Mucosa of stomach (tissue), 1 donor: ENCODE measurements around the gene NBL1.

Source experiments
- H3K27me3 ChIP-seq: one replicate; pipeline ENCODE4 v1.7.0; 2013; ENCODE audit warnings: mild to moderate bottlenecking, low read length; ENCODE audit not compliant: control insufficient read depth, insufficient read depth
- H3K36me3 ChIP-seq: one replicate; pipeline ENCODE4 v1.7.0; 2013; ENCODE audit warnings: low read length; ENCODE audit not compliant: control insufficient read depth, insufficient read depth
- H3K4me1 ChIP-seq: one replicate; pipeline ENCODE4 v1.7.0; 2013; ENCODE audit warnings: mild to moderate bottlenecking, low read length; ENCODE audit not compliant: control insufficient read depth, insufficient read depth
- H3K4me3 ChIP-seq: one replicate; pipeline ENCODE4 v1.7.0; 2013; ENCODE audit warnings: low read length
- H3K9ac ChIP-seq: one replicate; pipeline ENCODE4 v1.7.0; 2013; ENCODE audit warnings: mild to moderate bottlenecking, low read length, moderate library complexity
- H3K9me3 ChIP-seq: one replicate; pipeline ENCODE4 v1.7.0; 2013; ENCODE audit warnings: mild to moderate bottlenecking, low read length, moderate library complexity; ENCODE audit not compliant: control insufficient read depth
- donor health status: Pancreatic carcinoma.

The NBL1 gene

DNA sequence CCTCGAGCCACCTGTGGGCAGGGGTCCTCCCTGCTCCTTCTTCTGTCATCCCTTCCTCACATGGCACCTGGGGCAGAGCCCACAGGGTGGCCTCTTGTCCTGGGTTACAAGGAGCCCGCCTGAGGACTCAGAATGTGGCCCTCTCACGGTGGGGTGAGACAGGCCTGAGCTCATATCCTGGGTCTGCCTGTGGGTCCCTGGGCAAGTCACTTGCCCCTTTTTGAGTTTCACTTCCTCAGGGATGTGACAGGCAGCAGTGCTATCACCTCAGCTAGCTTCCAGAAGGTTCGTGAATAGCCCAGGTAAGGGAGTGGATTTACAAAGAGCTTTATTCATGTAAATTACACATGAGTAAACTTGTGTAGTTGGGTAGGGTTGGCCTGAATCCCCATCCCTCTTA lies 54.1 kb downstream of the NBL1 start:
- Histone ChIP-seq H3K36me3 (peaks cover 8% of the 10 kb centered on the region), H3K9me3 (no peaks in the 10 kb centered on the region), H3K9ac (no peak overlapping the region), H3K4me1 (no peaks in the 10 kb centered on the region), H3K4me3 (no peak overlapping the region), H3K27me3 (no peaks in the 10 kb centered on the region)

DNA sequence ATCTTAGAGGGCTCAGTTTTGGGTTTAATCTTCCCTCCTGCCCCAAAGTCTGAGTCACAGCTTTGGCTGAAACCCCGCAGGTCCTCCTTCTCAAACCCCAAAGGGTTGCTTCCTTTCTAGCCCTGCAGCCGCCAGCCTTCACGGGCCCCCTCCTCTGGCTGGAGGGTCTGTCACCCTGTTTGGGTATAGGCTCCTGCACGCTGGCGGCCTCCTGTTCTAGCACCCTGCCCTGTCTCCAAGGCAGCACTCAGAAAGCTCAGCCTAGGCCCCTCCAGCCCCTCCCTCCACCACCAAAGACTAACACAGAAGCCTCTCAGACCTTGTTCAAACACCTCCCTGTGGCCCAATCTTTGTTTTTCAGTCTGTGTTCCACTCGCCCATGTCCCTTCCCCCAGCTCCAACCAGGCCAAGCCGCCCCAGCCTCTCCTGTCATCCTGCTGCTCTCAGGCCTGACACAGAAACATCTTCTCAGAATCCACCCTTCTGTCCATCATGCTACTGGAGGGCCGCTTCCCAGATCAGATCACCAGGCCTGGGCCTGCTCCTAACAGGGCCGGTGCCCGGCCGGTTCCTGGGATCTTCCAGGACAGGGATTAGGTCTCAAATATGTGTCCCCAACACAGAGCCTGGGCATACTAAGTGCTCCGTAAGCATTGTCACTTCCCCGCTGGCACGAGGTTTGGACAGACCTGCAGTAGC lies 56.1 kb downstream of the NBL1 start:
- Histone ChIP-seq H3K9ac (no peak overlapping the region), H3K9me3 (no peaks in the 10 kb centered on the region), H3K36me3 (no peaks in the 10 kb centered on the region), H3K27me3 (no peaks in the 10 kb centered on the region), H3K4me1 (no peaks in the 10 kb centered on the region), H3K4me3 (no peak overlapping the region)

DNA sequence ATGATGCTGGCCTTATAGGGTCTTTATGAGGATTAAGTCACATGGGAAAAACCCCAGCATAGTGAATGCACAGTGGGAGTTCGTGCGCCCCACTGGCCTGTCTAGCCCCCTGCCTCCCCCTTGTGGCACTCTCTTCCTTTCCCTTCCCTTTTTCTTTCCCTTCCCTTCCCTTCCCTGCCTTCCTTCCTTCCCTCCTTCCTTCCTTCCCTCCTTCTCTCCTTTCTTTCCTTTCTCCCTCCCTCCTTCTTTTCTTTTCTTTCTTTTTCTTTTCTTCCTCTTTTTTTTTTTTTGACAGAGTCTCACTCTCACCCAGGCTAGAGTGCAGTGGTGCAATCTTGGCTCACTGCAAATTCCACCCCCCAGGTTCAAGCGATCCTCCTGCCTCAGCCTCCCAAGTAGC lies 59.2 kb downstream of the NBL1 start:
- Histone ChIP-seq H3K36me3 (no peaks in the 10 kb centered on the region), H3K4me3 (no peak overlapping the region), H3K27me3 (no peaks in the 10 kb centered on the region), H3K9me3 (no peaks in the 10 kb centered on the region), H3K9ac (no peak overlapping the region), H3K4me1 (no peaks in the 10 kb centered on the region)

DNA sequence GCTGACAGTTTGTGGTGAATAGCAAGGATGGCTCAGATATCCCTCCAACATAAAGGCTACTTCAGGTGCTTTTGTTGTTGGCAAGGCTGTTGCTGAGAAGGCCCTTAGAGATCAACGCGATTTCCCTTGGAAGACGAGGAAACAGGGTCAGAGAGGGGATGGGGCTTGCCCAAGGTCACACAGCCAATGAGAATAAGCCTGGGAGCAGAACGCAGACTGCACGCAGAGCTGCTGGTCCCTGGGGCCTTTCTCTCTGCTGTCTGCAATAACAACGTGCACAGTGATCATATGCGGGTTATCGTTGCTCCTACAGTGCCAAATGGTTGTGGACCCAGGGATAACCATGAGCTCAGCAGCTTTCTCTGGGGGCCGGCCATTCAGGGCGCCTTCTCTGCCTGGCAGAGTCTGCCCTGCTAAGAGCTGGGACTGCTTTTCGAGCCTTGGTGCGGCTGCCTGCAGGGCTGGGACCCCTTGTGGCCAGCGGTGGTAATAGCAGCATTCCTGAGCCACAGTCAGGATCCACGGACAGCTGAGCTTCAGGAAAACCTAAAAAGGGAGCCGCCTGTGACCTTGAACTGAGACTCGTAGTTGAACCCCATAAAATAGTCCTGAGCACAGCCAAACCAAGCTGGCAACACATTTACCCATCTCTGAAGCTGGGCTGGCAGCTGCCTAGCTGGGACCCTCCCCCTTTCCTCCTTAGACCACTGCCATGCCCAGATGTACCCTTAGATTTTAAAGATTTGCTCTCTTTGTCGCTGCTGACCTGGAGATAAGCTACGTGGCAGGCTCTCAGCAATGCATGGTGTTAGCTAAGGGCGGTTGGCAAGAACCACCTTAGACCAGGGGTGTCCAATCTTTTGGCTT lies 60.4 kb downstream of the NBL1 start:
- Histone ChIP-seq H3K27me3 (no peaks in the 10 kb centered on the region), H3K9ac (no peak overlapping the region), H3K4me1 (no peaks in the 10 kb centered on the region), H3K36me3 (no peaks in the 10 kb centered on the region), H3K9me3 (no peaks in the 10 kb centered on the region), H3K4me3 (no peak overlapping the region)

DNA sequence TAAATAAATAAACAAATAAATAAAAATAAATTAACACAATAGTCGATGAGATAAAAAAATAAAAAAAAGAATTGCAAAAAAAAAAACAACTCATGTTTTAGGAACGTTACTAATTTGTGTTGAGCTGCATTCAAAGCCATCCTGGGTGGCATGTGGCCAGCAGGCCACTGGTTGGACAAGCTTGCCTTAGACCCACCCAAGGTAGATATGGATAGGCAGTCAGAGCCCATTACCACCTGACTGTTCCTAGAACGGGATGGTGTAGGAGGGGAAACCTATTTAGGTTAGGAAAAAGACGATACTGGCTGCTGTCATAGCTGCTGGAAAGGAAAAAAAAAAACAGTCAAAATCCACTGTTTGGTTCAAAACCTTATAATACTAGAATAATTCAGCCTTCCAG lies 61.4 kb downstream of the NBL1 start:
- Histone ChIP-seq H3K9ac (no peak overlapping the region), H3K36me3 (no peaks in the 10 kb centered on the region), H3K4me3 (no peak overlapping the region), H3K27me3 (no peaks in the 10 kb centered on the region), H3K4me1 (no peaks in the 10 kb centered on the region), H3K9me3 (no peaks in the 10 kb centered on the region)

DNA sequence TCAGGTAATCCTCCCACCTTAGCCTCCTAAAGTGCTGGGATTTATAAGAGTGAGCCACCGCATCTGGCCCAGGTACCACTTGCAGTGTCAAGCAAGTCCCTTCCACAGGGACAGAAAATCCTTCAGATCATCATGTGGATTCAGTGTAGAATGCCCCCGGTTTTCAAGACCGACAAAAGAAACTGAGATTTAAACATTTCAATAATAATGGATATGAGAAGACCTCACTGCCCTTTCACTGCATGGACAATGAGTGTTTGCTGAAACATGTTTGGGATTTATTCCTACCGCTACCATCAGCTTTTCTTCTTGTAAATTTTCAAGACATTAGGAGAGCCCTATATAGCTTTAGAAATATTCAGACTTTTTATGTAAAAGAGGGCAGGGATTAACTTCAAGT lies 62.0 kb downstream of the NBL1 start:
- Histone ChIP-seq H3K27me3 (no peaks in the 10 kb centered on the region), H3K4me1 (no peaks in the 10 kb centered on the region), H3K9ac (no peak overlapping the region), H3K36me3 (no peaks in the 10 kb centered on the region), H3K9me3 (no peaks in the 10 kb centered on the region), H3K4me3 (no peak overlapping the region)
